ENCODE data around the gene MYO1B. TPM values are rescaled to one million over a fixed set of nuclear protein-coding genes. Genes with fewer than 3 reads are reported as not detected.

Gene MYO1B
- total RNA-seq, 1 donor from 2014 or later, result 67.7 TPM

DNA sequence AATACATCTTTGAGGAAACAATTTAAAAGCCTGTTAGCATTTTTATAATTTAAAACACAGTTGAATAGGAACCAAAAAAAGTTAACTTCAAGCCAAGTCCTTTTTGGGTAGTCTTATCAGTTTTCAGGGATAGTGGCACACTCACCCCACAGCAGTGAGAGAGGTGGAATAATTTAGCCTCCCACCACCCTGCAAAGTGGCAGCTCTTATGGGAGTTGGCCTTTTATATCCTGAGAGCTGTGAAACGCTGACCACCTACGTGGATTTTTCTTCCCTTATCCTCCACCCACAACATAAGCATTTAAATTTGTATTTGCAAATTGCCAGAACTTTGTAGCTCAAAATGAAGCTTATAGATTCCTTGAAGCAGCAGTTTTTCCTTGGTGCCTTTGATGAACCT lies 167.1 kb downstream of the MYO1B start:
- Mint-ChIP-seq H3K27me3 (no peaks in the 10 kb centered on the region), H3K36me3 (peaks cover 51% of the 10 kb centered on the region), H3K4me3 (no peak overlapping the region), H3K9me3 (no peaks in the 10 kb centered on the region), H3K27ac (no peak overlapping the region), H3K4me1 (ENCODE audit: unreplicated experiment) (no peaks in the 10 kb centered on the region)
- TF ChIP-seq, protein P1, sequence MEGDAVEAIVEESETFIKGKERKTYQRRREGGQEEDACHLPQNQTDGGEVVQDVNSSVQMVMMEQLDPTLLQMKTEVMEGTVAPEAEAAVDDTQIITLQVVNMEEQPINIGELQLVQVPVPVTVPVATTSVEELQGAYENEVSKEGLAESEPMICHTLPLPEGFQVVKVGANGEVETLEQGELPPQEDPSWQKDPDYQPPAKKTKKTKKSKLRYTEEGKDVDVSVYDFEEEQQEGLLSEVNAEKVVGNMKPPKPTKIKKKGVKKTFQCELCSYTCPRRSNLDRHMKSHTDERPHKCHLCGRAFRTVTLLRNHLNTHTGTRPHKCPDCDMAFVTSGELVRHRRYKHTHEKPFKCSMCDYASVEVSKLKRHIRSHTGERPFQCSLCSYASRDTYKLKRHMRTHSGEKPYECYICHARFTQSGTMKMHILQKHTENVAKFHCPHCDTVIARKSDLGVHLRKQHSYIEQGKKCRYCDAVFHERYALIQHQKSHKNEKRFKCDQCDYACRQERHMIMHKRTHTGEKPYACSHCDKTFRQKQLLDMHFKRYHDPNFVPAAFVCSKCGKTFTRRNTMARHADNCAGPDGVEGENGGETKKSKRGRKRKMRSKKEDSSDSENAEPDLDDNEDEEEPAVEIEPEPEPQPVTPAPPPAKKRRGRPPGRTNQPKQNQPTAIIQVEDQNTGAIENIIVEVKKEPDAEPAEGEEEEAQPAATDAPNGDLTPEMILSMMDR (conservative IDR thresholded peaks at IDR 0.05), result no peak
- no peak for DNase-seq (ENCODE audit: extremely low spot score, unreplicated experiment)

DNA sequence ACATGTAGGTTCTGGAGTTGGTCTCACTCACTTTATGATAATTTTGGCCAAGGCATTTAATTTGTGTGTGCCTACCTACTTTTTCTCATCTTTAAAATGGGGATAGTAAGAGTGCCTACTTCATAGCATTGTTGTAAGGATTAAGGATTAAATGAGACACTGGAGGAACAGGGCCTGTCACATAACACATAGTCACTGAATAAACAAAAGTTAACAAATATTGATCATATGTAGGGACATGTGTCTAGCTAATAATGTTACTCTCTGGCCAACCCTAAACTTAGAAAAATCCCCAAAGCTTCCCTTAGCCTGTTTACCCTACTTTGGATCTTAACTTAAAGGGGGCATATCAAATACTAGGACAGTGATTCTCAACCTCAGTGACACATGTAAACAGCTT lies 169.9 kb downstream of the MYO1B start:
- Mint-ChIP-seq H3K4me3 (no peak overlapping the region), H3K27me3 (no peaks in the 10 kb centered on the region)
- DNase-seq (ENCODE audit: extremely low spot score, unreplicated experiment), result no peak

DNA sequence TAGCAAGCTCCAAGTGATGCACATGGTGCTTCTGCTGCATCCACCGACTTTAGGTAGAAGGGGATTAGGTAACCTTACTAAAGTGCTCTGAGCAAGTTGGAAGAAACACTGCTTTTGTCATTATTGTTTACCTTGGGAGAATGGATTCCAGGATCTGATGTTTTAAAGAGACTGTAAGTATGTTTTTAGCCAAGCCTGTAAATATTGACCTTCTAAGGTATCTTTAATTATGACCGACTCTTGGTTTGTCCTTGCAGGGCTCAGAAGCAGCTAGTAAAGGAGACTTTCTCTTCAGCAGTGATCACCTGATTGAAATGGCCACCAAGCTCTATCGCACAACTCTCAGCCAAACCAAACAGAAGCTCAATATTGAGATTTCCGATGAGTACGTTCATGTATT lies 170.7 kb downstream of the MYO1B start:
- H3K27ac Mint-ChIP-seq, result no peak overlapping the region
- TF ChIP-seq, protein P1 (conservative IDR thresholded peaks at IDR 0.05), result no peak
- H3K4me1 Mint-ChIP-seq (ENCODE audit: unreplicated experiment), result no peaks in the 10 kb centered on the region
- DNase-seq (ENCODE audit: extremely low spot score, unreplicated experiment), result no peak
- no peak overlapping the region for H3K4me3 Mint-ChIP-seq
- peaks cover 38% of the 10 kb centered on the region for H3K36me3 Mint-ChIP-seq
- H3K27me3 Mint-ChIP-seq, result no peaks in the 10 kb centered on the region
- H3K9me3 Mint-ChIP-seq, result no peaks in the 10 kb centered on the region

More for the DNA sequence above, 169.9 kb downstream of the MYO1B start:
- TF ChIP-seq, protein P1 (conservative IDR thresholded peaks at IDR 0.05), result no peak
- Mint-ChIP-seq H3K4me1 (ENCODE audit: unreplicated experiment) (no peaks in the 10 kb centered on the region), H3K27ac (no peak overlapping the region), H3K36me3 (peaks cover 42% of the 10 kb centered on the region), H3K9me3 (no peaks in the 10 kb centered on the region)

DNA sequence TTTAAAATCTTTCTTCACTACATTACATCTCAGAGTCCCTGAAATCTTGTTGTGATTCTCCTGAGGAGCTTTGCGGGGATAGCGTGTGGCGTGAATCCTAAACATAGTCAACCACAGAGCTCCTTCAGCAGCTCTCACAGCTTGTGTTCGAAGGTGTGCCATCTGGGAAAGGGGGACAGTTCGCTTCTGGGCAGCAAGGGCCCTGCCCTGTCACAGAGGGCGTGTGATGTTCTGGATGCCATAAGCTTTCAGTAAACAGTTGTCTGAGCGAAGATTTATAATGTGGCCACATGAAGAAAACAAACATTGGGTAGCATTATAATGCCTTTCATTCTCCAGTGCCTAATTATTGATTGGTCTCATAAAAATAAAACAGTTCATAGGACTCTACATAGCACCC lies 172.5 kb downstream of the MYO1B start:
- H3K27me3 Mint-ChIP-seq, result no peaks in the 10 kb centered on the region
- TF ChIP-seq, protein P1 (conservative IDR thresholded peaks at IDR 0.05), result no peak
- H3K4me3 Mint-ChIP-seq, result no peak overlapping the region
- no peaks in the 10 kb centered on the region for H3K9me3 Mint-ChIP-seq
- H3K27ac Mint-ChIP-seq, result no peak overlapping the region
- H3K4me1 Mint-ChIP-seq (ENCODE audit: unreplicated experiment), result no peaks in the 10 kb centered on the region
- peaks cover 27% of the 10 kb centered on the region for H3K36me3 Mint-ChIP-seq
- no peak for DNase-seq (ENCODE audit: extremely low spot score, unreplicated experiment)

DNA sequence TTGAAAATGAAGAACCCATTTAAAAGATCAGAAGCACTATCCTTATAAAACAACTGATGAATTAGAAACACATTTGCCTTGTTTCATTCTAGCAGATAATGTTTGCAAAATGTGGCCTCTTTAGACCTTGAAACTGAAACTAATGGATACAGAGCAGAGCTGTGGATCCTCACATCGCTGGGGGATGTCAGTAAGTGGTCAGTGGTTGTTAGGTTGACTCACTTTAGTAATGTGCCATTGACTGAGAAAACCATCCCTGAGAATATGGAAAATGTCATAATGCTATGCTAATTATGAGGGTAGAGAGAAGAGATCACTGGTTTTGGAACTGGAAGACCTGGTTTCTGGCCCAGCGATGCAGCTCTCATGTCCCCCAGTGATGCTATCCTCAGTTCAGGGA lies 176.7 kb downstream of the MYO1B start:
- Mint-ChIP-seq H3K27me3 (no peaks in the 10 kb centered on the region), H3K36me3 (peaks cover 13% of the 10 kb centered on the region), H3K4me1 (ENCODE audit: unreplicated experiment) (no peaks in the 10 kb centered on the region), H3K27ac (no peak overlapping the region), H3K9me3 (no peaks in the 10 kb centered on the region), H3K4me3 (no peak overlapping the region)
- DNase-seq (ENCODE audit: extremely low spot score, unreplicated experiment), result no peak
- TF ChIP-seq, protein P1 (conservative IDR thresholded peaks at IDR 0.05), result no peak

DNA sequence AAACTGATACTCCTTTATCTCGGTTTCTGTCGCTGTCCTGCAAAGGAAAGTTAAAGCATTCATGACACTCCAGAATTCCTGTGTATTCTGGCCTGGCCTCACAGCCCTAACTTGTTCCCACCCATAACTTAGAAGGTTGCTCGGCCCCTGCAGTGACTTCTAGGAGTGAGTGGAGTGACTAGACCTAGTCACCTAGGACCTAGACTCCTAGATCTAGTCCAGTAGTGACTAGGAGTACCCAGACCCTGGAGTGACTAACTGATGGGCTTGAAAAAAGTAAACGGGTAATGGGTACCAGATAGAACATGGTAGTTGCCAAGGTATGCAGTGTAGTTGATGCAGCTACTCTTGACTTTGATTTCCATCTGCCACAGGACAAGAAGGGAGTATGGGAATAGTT lies 181.8 kb downstream of the MYO1B start:
- Mint-ChIP-seq H3K4me3 (no peak overlapping the region), H3K9me3 (no peaks in the 10 kb centered on the region), H3K4me1 (ENCODE audit: unreplicated experiment) (no peaks in the 10 kb centered on the region), H3K36me3 (peaks cover 13% of the 10 kb centered on the region), H3K27me3 (no peaks in the 10 kb centered on the region), H3K27ac (no peak overlapping the region)
- no peak for DNase-seq (ENCODE audit: extremely low spot score, unreplicated experiment)
- TF ChIP-seq, protein P1 (conservative IDR thresholded peaks at IDR 0.05), result no peak
